ENCODE measurements around the gene SPTAN1.

Gene SPTAN1

DNA sequence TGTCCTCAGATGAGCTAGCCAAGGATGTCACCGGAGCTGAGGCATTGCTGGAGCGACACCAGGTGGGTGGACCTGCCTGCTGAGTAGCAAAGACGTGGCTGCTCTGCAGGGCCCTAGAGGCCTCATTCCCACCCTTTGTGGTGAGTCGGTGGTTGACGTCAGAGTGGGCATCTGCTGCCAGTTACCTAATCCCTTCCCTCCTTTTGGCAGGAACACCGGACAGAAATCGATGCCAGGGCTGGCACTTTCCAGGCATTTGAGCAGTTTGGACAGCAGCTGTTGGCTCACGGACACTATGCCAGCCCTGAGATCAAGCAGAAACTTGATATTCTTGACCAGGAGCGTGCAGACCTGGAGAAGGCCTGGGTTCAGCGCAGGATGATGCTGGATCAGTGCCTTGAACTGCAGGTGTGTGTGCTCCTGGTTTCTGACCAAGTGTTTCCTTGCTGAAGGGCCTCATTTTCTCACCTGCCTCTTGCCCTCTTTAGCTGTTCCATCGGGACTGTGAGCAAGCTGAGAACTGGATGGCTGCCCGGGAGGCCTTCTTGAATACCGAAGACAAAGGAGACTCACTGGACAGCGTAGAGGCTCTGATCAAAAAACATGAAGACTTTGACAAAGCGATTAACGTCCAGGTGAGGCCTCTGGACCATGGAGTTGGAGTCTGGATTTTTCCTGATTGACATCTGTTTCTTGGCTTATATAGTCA, 55.4 kb downstream of the SPTAN1 start:
- no peak for DNase-seq

- no peak for DNase-seq
Observed at GRCh38 chr9:128610897-128611296, 58.5 kb downstream of the SPTAN1 start.

DNA sequence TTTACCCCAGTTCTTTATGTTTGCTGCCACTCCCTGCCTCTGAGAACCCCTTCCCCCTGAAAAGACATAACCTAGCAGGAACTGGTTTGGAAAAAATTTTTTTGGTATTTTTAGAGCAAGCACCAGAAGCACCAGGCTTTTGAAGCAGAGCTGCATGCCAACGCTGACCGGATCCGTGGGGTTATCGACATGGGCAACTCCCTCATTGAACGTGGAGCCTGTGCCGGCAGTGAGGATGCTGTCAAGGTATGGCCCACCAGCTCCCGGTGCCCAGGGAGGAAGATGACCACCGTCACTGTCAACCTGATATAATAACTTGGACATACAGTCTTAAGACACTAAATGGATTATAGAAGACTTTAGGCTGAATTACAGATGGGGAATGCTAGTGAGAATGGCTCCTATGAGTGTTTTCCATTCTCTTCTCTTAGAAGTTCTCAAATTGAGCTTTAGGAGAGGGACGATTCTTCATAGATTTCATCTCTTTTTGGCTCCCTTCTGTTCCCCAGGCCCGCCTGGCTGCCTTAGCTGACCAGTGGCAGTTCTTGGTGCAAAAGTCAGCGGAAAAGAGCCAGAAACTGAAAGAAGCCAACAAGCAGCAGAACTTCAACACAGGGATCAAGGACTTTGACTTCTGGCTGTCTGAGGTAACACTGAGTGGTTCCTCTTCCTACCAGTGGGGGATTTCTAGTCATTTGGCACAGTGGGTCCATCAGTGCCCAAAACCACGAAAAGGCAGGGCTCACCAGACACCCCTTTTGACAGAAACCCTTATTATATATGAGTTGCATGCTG, 59.4 kb downstream of the SPTAN1 start:
- DNase-seq: no peak

GRCh38 chr9:128614728-128615127, 62.3 kb downstream of the SPTAN1 start:
- DNase-seq: no peak

GRCh38 chr9:128615571-128615970, 63.2 kb downstream of the SPTAN1 start:
- DNase-seq: no peak

DNA sequence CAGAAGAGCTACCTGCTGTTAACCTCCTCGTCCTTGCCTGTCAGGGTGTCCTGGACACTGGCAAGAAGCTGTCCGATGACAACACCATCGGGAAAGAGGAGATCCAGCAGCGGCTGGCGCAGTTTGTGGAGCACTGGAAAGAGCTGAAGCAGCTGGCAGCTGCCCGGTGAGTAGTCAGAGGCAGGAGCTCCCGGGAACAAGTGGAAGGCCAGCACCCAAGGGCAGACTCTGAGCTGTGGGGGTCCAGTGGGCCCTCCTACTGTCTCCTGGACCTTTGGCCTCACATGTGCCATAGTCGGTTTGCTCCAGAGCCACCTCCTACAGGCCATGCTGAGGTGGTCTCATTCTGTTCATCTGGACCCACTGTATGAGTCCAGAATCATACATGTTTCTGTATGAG, 65.6 kb downstream of the SPTAN1 start:
- no peak for DNase-seq

DNA sequence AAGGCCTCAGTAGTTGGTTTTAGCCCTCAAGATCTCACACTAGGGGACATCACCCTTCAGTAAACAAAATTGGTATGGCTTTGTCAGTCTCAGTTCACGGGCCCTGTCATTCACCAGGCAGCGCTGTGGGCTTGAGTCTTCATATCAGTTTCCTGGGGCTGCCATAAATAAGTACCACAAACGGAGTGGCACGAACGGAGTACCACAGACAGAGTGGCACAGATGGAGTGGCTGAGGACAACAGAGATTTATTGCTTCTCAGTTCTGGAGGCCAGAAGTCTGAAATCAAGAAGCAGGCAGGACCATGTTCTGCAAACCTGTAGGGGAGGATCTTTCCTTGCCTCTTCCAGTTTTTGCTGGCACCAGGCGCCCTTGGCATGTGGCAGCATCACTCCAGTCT, 66.7 kb downstream of the SPTAN1 start:
- DNase-seq: no peak

DNA sequence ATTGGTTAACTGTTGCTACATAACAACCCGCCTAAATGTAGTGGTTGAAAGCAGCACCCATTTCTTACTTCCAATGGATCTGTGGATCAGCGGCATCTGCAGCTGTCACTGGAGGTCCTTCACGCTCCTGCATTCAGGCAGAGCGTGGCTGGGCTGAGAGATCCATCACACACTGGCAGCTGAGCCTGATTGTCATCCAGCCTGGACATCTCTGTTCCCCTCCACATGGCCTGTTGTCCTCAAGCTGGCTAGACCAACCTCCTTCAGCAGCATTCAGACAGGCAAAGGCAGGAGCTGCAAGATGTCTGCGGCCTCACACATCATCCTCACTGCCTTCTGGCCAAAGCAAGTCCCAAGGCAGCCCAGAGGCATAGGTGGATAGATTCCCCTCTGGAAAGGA, 67.4 kb downstream of the SPTAN1 start:
- no peak for DNase-seq

DNA sequence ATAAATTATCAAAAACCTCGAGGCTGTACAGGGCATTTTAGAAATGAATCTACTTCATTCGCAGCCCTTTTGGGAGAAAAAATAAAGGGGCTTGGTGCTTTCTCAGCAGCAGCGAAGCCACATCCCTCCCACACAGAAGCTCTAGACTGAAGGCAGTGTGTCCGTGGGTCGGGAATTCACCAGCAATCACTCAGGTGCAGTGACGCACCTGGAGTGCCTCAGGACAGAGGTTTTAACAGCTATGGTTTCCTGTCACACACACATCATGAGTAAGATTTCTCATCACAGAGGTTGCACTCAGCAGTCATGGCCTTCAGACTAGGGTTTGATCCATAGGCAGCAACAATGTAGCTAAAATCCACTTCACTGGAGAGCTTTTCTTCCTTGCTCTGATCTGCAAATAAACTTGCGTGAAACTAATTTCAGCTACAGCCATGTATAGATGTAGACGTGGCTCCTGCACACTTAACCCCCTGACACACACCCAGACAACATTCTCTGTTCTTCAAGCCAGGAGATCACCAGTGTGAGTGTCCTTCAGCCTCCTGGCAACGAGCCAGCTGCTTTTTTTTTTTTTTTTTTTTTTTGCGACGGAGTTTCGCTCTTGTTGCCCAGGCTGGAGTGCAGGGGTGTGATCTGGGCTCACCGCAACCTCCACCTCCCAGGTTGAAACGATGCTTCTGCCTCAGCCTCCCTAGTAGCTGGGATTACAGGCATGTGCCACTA, 69.5 kb downstream of the SPTAN1 start:
- DNase-seq: no peak

- DNase-seq: no peak
Observed at GRCh38 chr9:128624566-128624965, 72.2 kb downstream of the SPTAN1 start.

GRCh38 chr9:128625391-128626146, 73.2 kb downstream of the SPTAN1 start:
- DNase-seq: no peak

DNA sequence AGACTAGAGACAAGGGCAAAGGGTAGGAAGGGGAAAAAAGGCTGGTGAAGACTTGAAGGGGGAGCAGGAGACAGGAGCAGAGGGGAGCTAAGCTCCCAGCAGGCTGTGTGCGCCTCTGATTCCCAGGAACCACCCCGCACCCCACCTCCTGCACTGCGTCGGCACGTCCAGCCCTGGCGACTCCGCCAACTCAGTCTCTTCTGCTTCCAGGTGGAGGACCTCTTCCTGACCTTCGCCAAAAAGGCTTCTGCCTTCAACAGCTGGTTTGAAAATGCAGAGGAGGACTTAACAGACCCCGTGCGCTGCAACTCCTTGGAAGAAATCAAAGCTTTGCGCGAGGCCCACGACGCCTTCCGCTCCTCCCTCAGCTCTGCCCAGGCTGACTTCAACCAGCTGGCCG, 73.8 kb downstream of the SPTAN1 start:
- no peak for DNase-seq

- DNase-seq: no peak
Observed at GRCh38 chr9:128627127-128627715, 74.8 kb downstream of the SPTAN1 start.

DNA sequence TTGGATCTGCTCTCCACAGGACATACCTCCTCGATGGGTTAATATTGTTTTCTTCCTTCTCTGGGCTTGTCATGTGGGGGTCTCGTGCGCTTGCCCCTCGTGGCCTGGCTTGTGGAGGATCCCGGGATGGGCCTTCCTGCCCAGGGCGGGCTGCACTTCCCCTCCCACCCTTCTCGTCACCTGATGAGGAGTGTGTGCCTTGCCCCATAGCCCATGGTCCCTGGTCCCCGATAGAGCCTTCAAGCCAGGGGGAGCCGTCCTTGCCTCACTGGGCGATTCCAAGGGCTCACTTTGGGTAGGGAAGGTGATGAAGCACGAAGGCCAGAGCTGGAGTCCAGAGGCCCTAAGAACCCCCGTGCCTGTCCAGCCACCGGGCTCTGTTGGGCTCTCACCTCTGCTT, 75.5 kb downstream of the SPTAN1 start:
- no peak for DNase-seq

DNA sequence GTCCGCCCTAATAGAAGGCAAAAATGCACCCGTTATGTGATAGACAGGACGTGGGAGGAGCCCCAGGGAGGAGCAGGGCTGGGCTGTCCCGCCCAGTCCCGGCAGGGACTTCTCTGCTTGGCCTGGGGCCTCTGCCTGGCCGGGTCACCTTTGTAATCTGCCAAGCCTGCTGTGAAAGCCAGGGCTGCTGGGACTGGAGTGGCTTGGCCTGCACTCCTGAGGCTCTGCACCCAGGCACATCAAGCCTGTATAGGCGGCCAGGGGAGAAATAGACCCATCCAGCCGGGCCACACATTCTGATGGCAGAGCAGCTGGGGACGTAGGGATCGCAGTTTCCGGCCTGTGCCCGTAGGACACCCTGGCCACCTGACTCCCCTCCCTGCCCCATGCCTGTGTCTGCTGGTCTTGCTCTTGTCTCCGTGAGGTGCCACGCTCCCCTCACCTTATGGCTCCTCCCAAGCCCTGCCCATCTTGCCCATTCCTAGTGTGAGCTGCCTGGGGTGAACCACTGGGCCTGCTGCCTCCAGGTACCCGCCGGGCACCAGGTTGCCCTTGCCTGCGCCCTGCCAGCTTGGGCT, 76.2 kb downstream of the SPTAN1 start:
- DNase-seq: no peak

GRCh38 chr9:128629136-128629535, 76.7 kb downstream of the SPTAN1 start:
- no peak for DNase-seq

GRCh38 chr9:128629852-128630545, 77.6 kb downstream of the SPTAN1 start:
- no peak for DNase-seq

GRCh38 chr9:128631636-128632035, 79.2 kb downstream of the SPTAN1 start:
- no peak for DNase-seq

DNA sequence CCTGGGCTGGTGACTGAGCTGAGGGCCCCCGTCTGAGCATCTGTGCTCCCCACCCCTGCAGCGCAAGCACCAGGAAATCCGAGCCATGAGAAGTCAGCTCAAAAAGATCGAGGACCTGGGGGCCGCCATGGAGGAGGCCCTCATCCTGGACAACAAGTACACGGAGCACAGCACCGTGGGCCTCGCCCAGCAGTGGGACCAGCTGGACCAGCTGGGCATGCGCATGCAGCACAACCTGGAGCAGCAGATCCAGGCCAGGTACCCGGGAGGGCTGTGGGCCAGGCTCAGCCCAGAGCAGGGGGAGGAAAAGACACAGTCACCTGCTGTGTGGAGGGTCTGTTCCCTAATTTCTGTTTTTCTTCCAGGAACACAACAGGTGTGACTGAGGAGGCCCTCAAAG, 79.7 kb downstream of the SPTAN1 start:
- no peak for DNase-seq

- DNase-seq: no peak
Observed at GRCh38 chr9:128632486-128632885, 80.1 kb downstream of the SPTAN1 start.

GRCh38 chr9:128633057-128633456, 80.7 kb downstream of the SPTAN1 start:
- no peak for DNase-seq

GRCh38 chr9:128633601-128634000, 81.2 kb downstream of the SPTAN1 start:
- no peak for DNase-seq
